HG03108 (cell line): ENCODE data around the gene SELENOS.

Experiments
- ATAC-seq: cut with Tn5 transposase; IDR thresholded peaks from one replicate; pipeline ENCODE4 v1.9.1; 2021; ENCODE audit warnings: moderate library complexity; ENCODE audit not compliant: unreplicated experiment

The SELENOS gene

GRCh38 chr15:101225658-101226057 is 51.6 kb downstream of the SELENOS start:
- ATAC-seq = no peak
